ENCODE data around the gene HOXA11.

Gene HOXA11

GRCh38 chr7:27179503-27180430 is 5.3 kb downstream of the HOXA11 start:
- no peak for DNase-seq

- DNase-seq = no peak
Observed at GRCh38 chr7:27179030-27179429, 6.0 kb downstream of the HOXA11 start.

GRCh38 chr7:27178366-27178765 is 6.7 kb downstream of the HOXA11 start:
- no peak for DNase-seq

- no peak for DNase-seq
Observed at GRCh38 chr7:27177795-27178320, 7.2 kb downstream of the HOXA11 start.

GRCh38 chr7:27176962-27177794 is 7.9 kb downstream of the HOXA11 start:
- no peak for DNase-seq

- no peak for DNase-seq
Observed at GRCh38 chr7:27176524-27176845, 8.5 kb downstream of the HOXA11 start.

GRCh38 chr7:27175626-27176523 is 9.2 kb downstream of the HOXA11 start:
- no peak for DNase-seq

GRCh38 chr7:27174874-27175625 is 10.0 kb downstream of the HOXA11 start:
- no peak for DNase-seq

- no peak for DNase-seq
Observed at GRCh38 chr7:27173956-27174873, 10.8 kb downstream of the HOXA11 start, which contains the start of gene HOXA10. Gene HOXA10, minus strand, starts transcription at chr7:27174320. Its CDS starts 14 bp downstream, at chr7:27174306.

- DNase-seq = no peak
Observed at GRCh38 chr7:27173511-27173955, 11.5 kb downstream of the HOXA11 start.

GRCh38 chr7:27172823-27173510 is 12.1 kb downstream of the HOXA11 start:
- DNase-seq = no peak

GRCh38 chr7:27172315-27172774 is 12.7 kb downstream of the HOXA11 start:
- no peak for DNase-seq

GRCh38 chr7:27171637-27172314 is 13.3 kb downstream of the HOXA11 start:
- no peak for DNase-seq

GRCh38 chr7:27171325-27171636 is 13.8 kb downstream of the HOXA11 start:
- no peak for DNase-seq

- DNase-seq = no peak
Observed at GRCh38 chr7:27170426-27171324, 14.4 kb downstream of the HOXA11 start.

- peak; percentile 72 for DNase-seq
Observed at GRCh38 chr7:27169658-27170425, 15.2 kb downstream of the HOXA11 start.

- DNase-seq = peak; percentile 71
Observed at GRCh38 chr7:27168265-27168947, 16.6 kb downstream of the HOXA11 start.
